Globus pallidus (tissue), 1 donor: Measurements from ENCODE around the gene C10orf143.

Experiments
- DNase-seq: peaks from one replicate; pipeline ENCODE4 v3.0.0-alpha.2; 2015; ENCODE audit warnings: low spot score

The C10orf143 gene

DNA sequence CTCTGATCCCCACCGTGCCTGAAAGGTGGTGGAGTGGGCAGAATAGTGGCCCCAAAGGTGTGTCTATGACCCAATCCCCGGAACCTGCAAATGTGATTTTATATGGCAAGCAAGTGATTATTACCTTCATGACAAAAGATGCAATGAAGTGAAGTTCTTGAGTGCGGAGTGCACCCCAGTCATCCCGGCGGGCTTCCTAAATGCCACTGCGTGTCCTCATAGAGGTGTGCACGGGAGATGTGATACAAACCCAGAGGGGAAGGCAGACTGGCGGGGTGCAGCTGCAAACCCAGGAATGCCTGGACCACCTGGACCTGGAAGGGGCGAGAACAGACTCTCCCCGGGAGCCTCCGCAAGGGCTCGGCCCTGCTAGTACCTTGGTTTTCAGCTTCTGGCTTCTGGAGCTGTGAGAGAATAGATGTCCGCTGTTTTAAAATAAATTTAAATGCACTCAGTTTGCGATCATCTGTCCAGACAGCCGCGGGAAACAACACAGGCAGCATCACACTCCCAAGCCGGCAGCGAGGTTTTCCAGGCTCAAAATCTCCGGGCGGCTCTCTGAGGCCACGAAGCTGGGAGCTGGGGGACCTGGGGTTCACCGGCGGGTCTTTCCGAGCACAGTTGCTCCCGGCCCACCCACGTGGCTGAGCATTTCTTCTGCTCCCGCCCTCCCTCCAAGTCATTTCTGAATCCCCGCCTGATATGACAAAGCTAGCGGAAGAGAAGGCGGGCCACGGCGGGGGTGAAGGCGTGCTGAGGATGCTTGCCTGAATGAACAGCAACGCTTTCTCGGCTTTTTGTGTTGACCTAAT is 96.2 kb downstream of the C10orf143 start:
- DNase-seq, result no peak
